Activated naive CD4-positive, alpha-beta T cell treated with anti-CD3 and anti-CD28 coated beads, Interleukin-2, amount 50 U/mL, for 16 hours (primary cell): Measurements from ENCODE around the gene SLC17A3.

Experiments
- DNase-seq: peaks from one replicate; pipeline ENCODE4 v3.0.0-alpha.2; 2020

The SLC17A3 gene

GRCh38 chr6:25888626-25889025 is 14.6 kb upstream of the SLC17A3 start:
- no peak for DNase-seq

GRCh38 chr6:25886066-25886465 is 12.0 kb upstream of the SLC17A3 start:
- no peak for DNase-seq

GRCh38 chr6:25883991-25884390 is 9.9 kb upstream of the SLC17A3 start:
- DNase-seq = no peak

GRCh38 chr6:25883536-25883935 is 9.5 kb upstream of the SLC17A3 start:
- DNase-seq = no peak

GRCh38 chr6:25882051-25882496 is 8.0 kb upstream of the SLC17A3 start:
- peak; percentile 16 for DNase-seq

GRCh38 chr6:25880601-25881000 is 6.6 kb upstream of the SLC17A3 start:
- DNase-seq = no peak

- no peak for DNase-seq
These were observed 4.8 kb upstream of the SLC17A3 start for GRCh38 chr6:25878721-25879322.

GRCh38 chr6:25875926-25876602 is 2.0 kb upstream of the SLC17A3 start:
- DNase-seq = no peak

GRCh38 chr6:25875563-25875905 is 1.5 kb upstream of the SLC17A3 start:
- DNase-seq = no peak

- DNase-seq = no peak
These were observed 949 bp upstream of the SLC17A3 start for GRCh38 chr6:25874822-25875562.

GRCh38 chr6:25872814-25873213 is 1.2 kb downstream of the SLC17A3 start:
- no peak for DNase-seq

- no peak for DNase-seq
These were observed 4.2 kb downstream of the SLC17A3 start for GRCh38 chr6:25869840-25870239.

GRCh38 chr6:25868436-25869183 is 5.4 kb downstream of the SLC17A3 start:
- DNase-seq = no peak

- no peak for DNase-seq
These were observed 8.0 kb downstream of the SLC17A3 start for GRCh38 chr6:25866011-25866410.

- no peak for DNase-seq
These were observed 10.7 kb downstream of the SLC17A3 start for GRCh38 chr6:25863360-25863759.

- DNase-seq = no peak
These were observed 11.8 kb downstream of the SLC17A3 start for GRCh38 chr6:25862199-25862598.

- DNase-seq = no peak
These were observed 21.3 kb downstream of the SLC17A3 start for GRCh38 chr6:25852756-25853155.

- DNase-seq = no peak
These were observed 22.1 kb downstream of the SLC17A3 start for GRCh38 chr6:25851961-25852360.

- no peak for DNase-seq
These were observed 29.5 kb downstream of the SLC17A3 start for GRCh38 chr6:25844518-25844917.

GRCh38 chr6:25842526-25842925 is 31.5 kb downstream of the SLC17A3 start:
- DNase-seq = no peak

GRCh38 chr6:25835442-25836283 is 38.4 kb downstream of the SLC17A3 start:
- no peak for DNase-seq

- no peak for DNase-seq
These were observed 39.1 kb downstream of the SLC17A3 start for GRCh38 chr6:25834950-25835349.

- DNase-seq = no peak
These were observed 40.9 kb downstream of the SLC17A3 start for GRCh38 chr6:25833136-25833535.
